Embryonic facial prominence (tissue), 1 donor: ENCODE measurements around the gene OR6C65.

Experiments used
- DNase-seq: peaks from one replicate; pipeline ENCODE4 v3.0.0-alpha.2; 2016; ENCODE audit errors: extremely low spot score

The OR6C65 gene

DNA sequence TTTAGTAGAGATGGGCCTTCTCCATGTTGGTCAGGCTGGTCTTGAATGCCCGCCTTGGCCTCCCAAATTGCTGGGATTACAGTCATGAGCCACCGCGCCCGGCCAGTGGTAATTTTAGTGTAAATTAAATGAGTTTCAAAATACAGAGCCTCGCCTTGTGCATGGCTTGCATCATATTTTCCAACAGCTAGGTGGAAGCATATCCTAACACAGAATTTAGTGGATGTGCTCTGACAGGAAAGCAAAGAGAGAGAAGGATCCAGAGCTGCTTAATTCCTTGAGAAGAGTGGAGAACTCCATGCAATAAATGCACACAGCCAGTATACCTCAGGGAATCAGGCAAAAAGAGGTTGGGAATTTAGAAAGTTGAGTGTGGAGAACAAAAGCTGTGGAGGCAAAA lies 46.0 kb downstream of the OR6C65 start:
- DNase-seq, result no peak

GRCh38 chr12:55448825-55449224 lies 48.5 kb downstream of the OR6C65 start:
- no peak for DNase-seq
